ENCODE measurements around the gene ELP2.
"Not testable (repeated sequence)": the region's sequence is repeated elsewhere in the genome, so short reads cannot be mapped to it uniquely, and the experiment has no call there.

Gene ELP2

DNA sequence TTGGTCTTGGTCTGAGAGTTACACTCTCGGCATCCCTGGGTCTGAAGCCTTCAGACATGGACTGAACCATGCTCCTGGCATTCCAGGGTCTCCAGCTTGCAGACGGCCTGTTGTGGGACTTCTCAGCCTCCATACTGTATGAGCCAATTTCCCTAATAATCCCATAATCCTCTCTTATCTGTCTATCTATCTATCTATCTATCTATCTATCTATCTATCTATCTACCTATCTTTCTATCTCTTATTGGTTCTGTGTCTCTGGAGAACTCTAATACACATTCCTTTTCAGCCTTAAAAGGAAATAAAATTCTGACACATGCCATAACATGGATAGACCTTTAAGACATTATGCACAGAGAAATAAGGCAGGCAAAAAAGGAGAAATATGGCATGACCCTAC is 24.9 kb upstream of the ELP2 start:
- DNase-seq (ENCODE audit: low spot score in 2 of 2) (no peak), ATAC-seq (ENCODE audit: low read depth) (no peak)
- Mint-ChIP-seq H3K4me3 (no peak overlapping the region), H3K27ac (no peak overlapping the region), H3K27me3 (peaks cover 1% of the 10 kb centered on the region), H3K4me1 (no peaks in the 10 kb centered on the region), H3K9me3 (peaks cover 2% of the 10 kb centered on the region), H3K36me3 (peaks cover 10% of the 10 kb centered on the region)

DNA sequence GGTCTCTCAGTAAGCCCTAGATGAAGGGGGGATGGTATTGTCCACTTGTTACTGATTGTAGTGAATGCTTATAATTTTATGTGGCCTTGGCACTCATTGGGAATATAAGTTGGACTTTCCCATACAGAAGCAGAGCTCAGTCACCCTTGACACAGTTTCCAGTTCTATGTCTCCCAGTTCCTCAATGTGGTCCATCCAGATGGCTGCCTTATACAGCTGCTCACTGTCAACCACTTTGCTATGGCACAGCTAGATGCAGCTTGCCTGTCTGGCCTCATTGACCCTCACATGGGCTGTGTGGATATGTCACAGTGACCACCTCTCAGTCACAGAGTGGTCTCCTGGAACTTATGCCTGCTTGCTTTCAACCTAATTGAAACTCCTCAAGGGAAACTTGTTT is 22.2 kb upstream of the ELP2 start:
- Mint-ChIP-seq H3K4me1 (no peaks in the 10 kb centered on the region), H3K9me3 (no peaks in the 10 kb centered on the region), H3K27ac (no peak overlapping the region), H3K27me3 (no peaks in the 10 kb centered on the region), H3K4me3 (no peak overlapping the region), H3K36me3 (peaks cover 18% of the 10 kb centered on the region)
- ATAC-seq (ENCODE audit: low read depth), result no peak
- no peak for DNase-seq (ENCODE audit: low spot score in 2 of 2)

DNA sequence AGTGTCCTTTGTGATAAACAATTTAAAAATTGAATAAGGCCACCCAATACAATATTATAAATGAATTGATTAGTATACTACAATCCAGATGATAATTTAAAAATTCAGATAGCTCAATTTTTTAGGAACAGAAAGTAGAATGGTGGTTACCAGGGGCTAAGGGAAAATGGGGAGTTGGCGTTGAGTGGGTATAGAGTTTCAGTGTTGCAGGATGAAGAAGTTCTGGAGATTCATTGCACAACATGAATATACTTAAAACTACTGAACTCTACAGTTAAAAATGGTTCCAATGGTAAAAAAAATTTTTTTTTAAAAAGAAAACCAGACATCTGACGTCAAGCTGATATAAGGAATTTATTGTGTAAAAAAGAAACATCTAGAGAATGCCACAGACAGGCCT is 21.5 kb upstream of the ELP2 start:
- Mint-ChIP-seq H3K4me3 (no peak overlapping the region), H3K27me3 (no peaks in the 10 kb centered on the region), H3K36me3 (peaks cover 21% of the 10 kb centered on the region), H3K27ac (no peak overlapping the region), H3K4me1 (no peaks in the 10 kb centered on the region), H3K9me3 (no peaks in the 10 kb centered on the region)
- DNase-seq (ENCODE audit: low spot score in 2 of 2), result no peak
- ATAC-seq (ENCODE audit: low read depth), result no peak

DNA sequence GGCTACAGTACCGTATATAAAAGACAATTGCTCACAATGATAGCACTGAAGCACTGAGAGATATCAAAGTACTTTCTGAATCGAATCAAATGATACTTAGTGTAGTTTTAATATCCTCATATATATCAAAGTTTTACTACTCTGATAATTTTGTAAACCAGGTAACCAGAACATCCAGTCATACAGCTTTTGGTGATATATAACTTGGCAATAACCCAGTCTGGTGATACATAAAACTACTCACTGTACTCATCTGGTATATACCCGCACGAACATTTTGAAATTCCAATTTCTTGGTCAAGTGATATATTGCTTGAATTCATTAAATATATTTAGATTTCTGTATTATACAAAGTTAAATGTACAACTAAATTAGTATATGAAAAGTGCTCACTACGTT is 21.1 kb upstream of the ELP2 start:
- Mint-ChIP-seq H3K4me3 (no peak overlapping the region), H3K27me3 (no peaks in the 10 kb centered on the region), H3K36me3 (peaks cover 22% of the 10 kb centered on the region), H3K4me1 (no peaks in the 10 kb centered on the region), H3K27ac (no peak overlapping the region), H3K9me3 (no peaks in the 10 kb centered on the region)
- no peak for ATAC-seq (ENCODE audit: low read depth)
- no peak for DNase-seq (ENCODE audit: low spot score in 2 of 2)

DNA sequence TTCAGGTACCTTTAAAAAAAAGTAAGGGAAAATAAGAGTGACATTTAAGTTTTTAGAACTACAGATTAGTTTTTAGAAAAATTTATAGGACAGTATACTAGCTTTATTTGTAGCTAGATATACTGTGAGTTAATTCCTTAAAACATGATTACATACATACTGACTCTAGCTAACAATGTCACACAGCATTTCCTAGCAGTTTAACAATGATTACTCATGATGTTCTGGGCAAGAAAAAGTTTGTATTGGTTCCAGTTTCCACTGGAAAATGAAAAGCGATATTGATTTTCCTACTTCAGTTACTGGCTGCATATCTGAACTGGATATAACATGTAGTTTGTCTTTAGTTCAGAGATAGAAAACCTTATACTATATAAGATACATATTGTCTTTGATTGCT is 20.0 kb upstream of the ELP2 start:
- Mint-ChIP-seq H3K9me3 (no peaks in the 10 kb centered on the region), H3K27ac (no peak overlapping the region), H3K36me3 (peaks cover 27% of the 10 kb centered on the region), H3K4me3 (no peak overlapping the region), H3K4me1 (no peaks in the 10 kb centered on the region), H3K27me3 (no peaks in the 10 kb centered on the region)
- DNase-seq (ENCODE audit: low spot score in 2 of 2) (no peak), ATAC-seq (ENCODE audit: low read depth) (no peak)

DNA sequence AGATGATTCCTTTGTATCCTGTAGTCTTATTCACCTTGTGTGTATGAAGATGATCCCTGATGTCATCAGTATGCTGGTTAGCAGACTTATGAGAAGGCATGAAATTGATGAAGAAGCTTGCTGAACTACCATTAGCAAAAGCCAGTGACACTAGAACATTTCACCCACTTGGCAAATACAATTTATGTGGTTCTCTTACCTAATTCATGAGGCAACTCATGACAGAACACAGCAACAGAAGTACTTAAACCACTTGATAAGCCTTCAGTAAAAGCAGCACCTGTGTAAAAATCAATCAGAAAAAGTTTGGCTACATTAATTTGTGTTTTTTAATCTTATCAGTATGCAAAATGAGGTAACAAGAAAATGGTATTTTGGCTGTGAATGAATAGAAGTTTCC is 17.4 kb upstream of the ELP2 start:
- DNase-seq (ENCODE audit: low spot score in 2 of 2), result no peak
- Mint-ChIP-seq H3K27me3 (no peaks in the 10 kb centered on the region), H3K27ac (no peak overlapping the region), H3K4me1 (no peaks in the 10 kb centered on the region), H3K9me3 (no peaks in the 10 kb centered on the region), H3K4me3 (no peak overlapping the region), H3K36me3 (peaks cover 42% of the 10 kb centered on the region)
- ATAC-seq (ENCODE audit: low read depth), result no peak

GRCh38 chr18:36114251-36114650 is 15.4 kb upstream of the ELP2 start:
- H3K4me3 Mint-ChIP-seq, result no peak overlapping the region
- peaks cover 43% of the 10 kb centered on the region for H3K36me3 Mint-ChIP-seq

GRCh38 chr18:36114738-36115137 is 15.0 kb upstream of the ELP2 start:
- ATAC-seq (ENCODE audit: low read depth), result no peak
- Mint-ChIP-seq H3K27me3 (no peaks in the 10 kb centered on the region), H3K4me1 (no peaks in the 10 kb centered on the region), H3K36me3 (peaks cover 41% of the 10 kb centered on the region), H3K9me3 (no peaks in the 10 kb centered on the region), H3K4me3 (no peak overlapping the region), H3K27ac (no peak overlapping the region)
- no peak for DNase-seq (ENCODE audit: low spot score in 2 of 2)

More at GRCh38 chr18:36114251-36114650, 15.4 kb upstream of the ELP2 start:
- H3K9me3 Mint-ChIP-seq, result no peaks in the 10 kb centered on the region
- H3K4me1 Mint-ChIP-seq, result no peaks in the 10 kb centered on the region
- H3K27me3 Mint-ChIP-seq, result no peaks in the 10 kb centered on the region
- ATAC-seq (ENCODE audit: low read depth) (no peak), DNase-seq (ENCODE audit: low spot score in 2 of 2) (no peak)
- no peak overlapping the region for H3K27ac Mint-ChIP-seq

- not testable (repeated sequence) for H3K27me3 Mint-ChIP-seq; ATAC-seq (ENCODE audit: low read depth); DNase-seq (ENCODE audit: low spot score in 2 of 2); H3K4me1 Mint-ChIP-seq; H3K27ac Mint-ChIP-seq; H3K4me3 Mint-ChIP-seq; H3K9me3 Mint-ChIP-seq
- H3K36me3 Mint-ChIP-seq, result peaks cover 36% of the 10 kb centered on the region
Observed at GRCh38 chr18:36116771-36117170, 12.9 kb upstream of the ELP2 start.

- Mint-ChIP-seq H3K4me3 (no peak overlapping the region), H3K27ac (no peak overlapping the region), H3K27me3 (no peaks in the 10 kb centered on the region), H3K4me1 (peaks cover 2% of the 10 kb centered on the region), H3K36me3 (peaks cover 34% of the 10 kb centered on the region), H3K9me3 (no peaks in the 10 kb centered on the region)
- ATAC-seq (ENCODE audit: low read depth) (no peak), DNase-seq (ENCODE audit: low spot score in 2 of 2) (no peak)
Observed at GRCh38 chr18:36120297-36120696, 9.4 kb upstream of the ELP2 start.

GRCh38 chr18:36124841-36125240 is 4.9 kb upstream of the ELP2 start:
- Mint-ChIP-seq H3K9me3 (no peaks in the 10 kb centered on the region), H3K36me3 (peaks cover 14% of the 10 kb centered on the region), H3K27me3 (no peaks in the 10 kb centered on the region), H3K27ac (no peak overlapping the region), H3K4me3 (no peak overlapping the region), H3K4me1 (peaks cover 18% of the 10 kb centered on the region)
- DNase-seq (ENCODE audit: low spot score in 2 of 2) (no peak), ATAC-seq (ENCODE audit: low read depth) (no peak)

DNA sequence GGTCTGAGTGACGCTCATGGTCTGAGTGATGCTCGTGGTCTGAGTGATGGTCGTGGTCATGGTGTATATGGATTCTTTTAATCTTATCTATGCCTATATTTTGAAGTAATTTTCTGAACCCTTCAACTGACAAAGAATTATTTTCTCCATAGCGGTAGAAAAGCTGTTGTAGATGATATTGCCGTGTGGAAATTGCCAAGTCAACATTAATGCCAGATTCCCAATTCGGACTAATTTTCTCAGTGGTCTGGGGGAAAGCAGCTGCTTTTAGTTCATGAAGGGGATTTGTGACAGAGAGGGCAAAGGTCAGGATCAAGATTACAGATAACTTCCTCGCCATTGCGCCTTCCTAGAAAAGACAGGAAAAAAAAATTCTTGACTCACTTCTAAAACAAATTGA is 3.0 kb upstream of the ELP2 start:
- Mint-ChIP-seq H3K4me1 (peaks cover 26% of the 10 kb centered on the region), H3K36me3 (peaks cover 12% of the 10 kb centered on the region), H3K9me3 (no peaks in the 10 kb centered on the region), H3K27me3 (no peaks in the 10 kb centered on the region), H3K27ac (no peak overlapping the region), H3K4me3 (no peak overlapping the region)
- DNase-seq (ENCODE audit: low spot score in 2 of 2) (no peak), ATAC-seq (ENCODE audit: low read depth) (no peak)

DNA sequence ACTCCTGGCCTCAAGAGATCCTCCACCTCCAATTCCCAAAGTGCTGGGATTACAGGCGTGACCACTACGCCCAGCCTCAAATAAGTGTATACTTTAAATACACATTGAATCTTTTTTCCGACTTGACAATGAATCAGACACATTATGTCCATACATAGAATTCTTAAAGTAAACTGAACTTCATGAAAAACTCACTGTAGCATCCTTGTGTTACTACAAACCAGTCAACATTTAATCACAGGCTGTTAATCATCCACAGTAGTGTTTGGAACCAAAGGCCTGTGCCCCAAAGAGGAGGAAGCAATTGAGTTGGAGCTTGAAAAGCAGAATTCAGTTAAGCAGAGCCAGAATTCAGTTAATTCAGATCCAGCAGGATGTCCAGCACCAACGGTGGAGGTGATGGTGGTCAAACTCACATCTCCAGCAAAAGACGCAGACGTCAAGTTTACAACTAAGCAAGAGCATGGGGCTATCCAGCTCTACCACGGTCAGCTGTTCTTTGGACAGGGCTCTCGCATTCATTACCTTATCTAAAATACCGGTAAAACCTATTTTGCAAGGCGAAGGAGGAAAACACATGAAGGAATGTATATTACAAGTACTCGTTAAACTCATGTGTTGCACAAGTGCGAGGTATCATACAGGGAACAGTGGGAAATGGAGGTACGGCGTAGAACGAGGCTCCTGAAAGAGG is 1.7 kb upstream of the ELP2 start:
- H3K27ac Mint-ChIP-seq, result peak overlapping the region; percentile 57
- peaks cover 14% of the 10 kb centered on the region for H3K36me3 Mint-ChIP-seq
- no peaks in the 10 kb centered on the region for H3K9me3 Mint-ChIP-seq
- ATAC-seq (ENCODE audit: low read depth) (no peak), DNase-seq (ENCODE audit: low spot score in 2 of 2) (no peak)
- H3K4me1 Mint-ChIP-seq, result peaks cover 34% of the 10 kb centered on the region
- no peaks in the 10 kb centered on the region for H3K27me3 Mint-ChIP-seq
- H3K4me3 Mint-ChIP-seq, result peak overlapping the region; percentile 97

DNA sequence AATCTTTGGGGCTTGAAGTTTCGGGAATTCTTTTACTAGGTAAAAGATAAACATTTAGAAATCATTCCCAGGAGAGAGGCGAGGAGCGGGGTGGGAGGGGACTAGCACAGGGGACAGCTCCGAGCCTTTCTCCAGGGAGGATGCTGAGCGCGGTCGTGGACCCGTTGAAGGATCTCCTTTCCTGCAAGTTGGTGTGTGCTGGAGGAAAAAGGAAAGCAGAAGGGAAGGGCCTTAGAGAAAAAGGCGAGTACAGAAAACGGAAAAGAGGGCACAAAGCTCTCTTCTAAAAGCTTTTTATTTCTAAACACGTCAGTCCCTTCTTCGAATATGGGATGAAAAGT is 1.2 kb upstream of the ELP2 start:
- Mint-ChIP-seq H3K9me3 (no peaks in the 10 kb centered on the region), H3K36me3 (peaks cover 12% of the 10 kb centered on the region), H3K4me3 (peak overlapping the region; percentile 97), H3K27ac (peak overlapping the region; percentile 97), H3K27me3 (no peaks in the 10 kb centered on the region), H3K4me1 (peaks cover 34% of the 10 kb centered on the region)
- DNase-seq (ENCODE audit: low spot score in 2 of 2) (no peak), ATAC-seq (ENCODE audit: low read depth) (no peak)

GRCh38 chr18:36128907-36129299 is 796 bp upstream of the ELP2 start:
- Mint-ChIP-seq H3K36me3 (peaks cover 10% of the 10 kb centered on the region), H3K27ac (peak overlapping the region; percentile 97), H3K27me3 (no peaks in the 10 kb centered on the region), H3K9me3 (no peaks in the 10 kb centered on the region), H3K4me3 (peak overlapping the region; percentile 97), H3K4me1 (peaks cover 35% of the 10 kb centered on the region)
- DNase-seq (ENCODE audit: low spot score in 2 of 2), result no peak
- ATAC-seq (ENCODE audit: low read depth), result no peak

All from memory B cell (primary cell).